ENCODE results near the gene NEGR1. TPM values are rescaled to one million over a fixed set of nuclear protein-coding genes. Genes with fewer than 3 reads are reported as not detected.

NEGR1 gene
- total RNA-seq, 1 donor from 2014 or later: 7.6 TPM

DNA sequence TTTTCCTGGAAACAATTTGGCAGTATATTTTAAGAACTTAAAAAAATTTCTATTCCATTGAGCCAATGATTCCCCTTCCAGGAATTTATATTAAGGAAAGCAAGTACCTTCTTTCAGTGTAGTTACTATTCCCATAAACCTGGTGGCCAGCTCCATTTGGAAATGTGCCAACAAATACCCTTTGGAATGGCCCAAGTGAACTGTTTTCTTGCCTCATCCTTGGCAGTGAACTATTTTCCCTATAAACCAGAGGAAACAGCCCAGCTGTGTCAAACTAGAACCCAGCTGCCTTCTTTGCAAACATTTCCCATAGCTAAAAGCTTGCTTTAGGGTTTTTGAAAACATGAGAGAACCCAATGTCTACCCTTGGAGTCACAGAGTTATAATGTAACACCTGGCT is 496.9 kb downstream of the NEGR1 start:
- Mint-ChIP-seq H3K36me3 (ENCODE audit: unreplicated experiment) (no peaks in the 10 kb centered on the region), H3K9me3 (ENCODE audit: unreplicated experiment) (no peaks in the 10 kb centered on the region), H3K4me1 (ENCODE audit: unreplicated experiment) (peaks cover 3% of the 10 kb centered on the region), H3K27ac (ENCODE audit: unreplicated experiment) (no peak overlapping the region), H3K27me3 (ENCODE audit: unreplicated experiment) (no peaks in the 10 kb centered on the region), H3K4me3 (ENCODE audit: unreplicated experiment) (no peak overlapping the region)
- TF ChIP-seq, protein P1, sequence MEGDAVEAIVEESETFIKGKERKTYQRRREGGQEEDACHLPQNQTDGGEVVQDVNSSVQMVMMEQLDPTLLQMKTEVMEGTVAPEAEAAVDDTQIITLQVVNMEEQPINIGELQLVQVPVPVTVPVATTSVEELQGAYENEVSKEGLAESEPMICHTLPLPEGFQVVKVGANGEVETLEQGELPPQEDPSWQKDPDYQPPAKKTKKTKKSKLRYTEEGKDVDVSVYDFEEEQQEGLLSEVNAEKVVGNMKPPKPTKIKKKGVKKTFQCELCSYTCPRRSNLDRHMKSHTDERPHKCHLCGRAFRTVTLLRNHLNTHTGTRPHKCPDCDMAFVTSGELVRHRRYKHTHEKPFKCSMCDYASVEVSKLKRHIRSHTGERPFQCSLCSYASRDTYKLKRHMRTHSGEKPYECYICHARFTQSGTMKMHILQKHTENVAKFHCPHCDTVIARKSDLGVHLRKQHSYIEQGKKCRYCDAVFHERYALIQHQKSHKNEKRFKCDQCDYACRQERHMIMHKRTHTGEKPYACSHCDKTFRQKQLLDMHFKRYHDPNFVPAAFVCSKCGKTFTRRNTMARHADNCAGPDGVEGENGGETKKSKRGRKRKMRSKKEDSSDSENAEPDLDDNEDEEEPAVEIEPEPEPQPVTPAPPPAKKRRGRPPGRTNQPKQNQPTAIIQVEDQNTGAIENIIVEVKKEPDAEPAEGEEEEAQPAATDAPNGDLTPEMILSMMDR (IDR thresholded peaks at IDR 0.05): no peak
- DNase-seq (ENCODE audit: extremely low spot score, unreplicated experiment): no peak

DNA sequence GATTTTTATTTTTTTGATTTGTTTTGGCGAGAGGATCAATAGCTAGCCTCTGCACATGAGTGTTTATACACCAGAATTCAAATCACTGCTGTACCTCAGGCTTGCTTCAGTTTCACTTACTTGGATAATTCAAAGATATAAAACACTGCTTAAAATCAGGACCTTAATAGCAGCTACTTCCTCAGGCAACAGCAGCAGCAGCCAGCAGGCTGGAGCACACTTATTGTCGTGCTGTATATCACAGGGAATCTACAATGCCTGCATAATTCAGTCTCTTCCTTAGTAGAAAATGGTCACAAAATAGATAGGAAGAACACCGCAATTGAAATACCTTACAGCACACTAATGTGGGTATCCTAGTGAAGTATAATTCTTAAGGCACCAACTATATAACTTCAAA is 497.3 kb downstream of the NEGR1 start:
- H3K4me3 Mint-ChIP-seq (ENCODE audit: unreplicated experiment): no peak overlapping the region
- H3K27ac Mint-ChIP-seq (ENCODE audit: unreplicated experiment): no peak overlapping the region
- H3K4me1 Mint-ChIP-seq (ENCODE audit: unreplicated experiment): peaks cover 3% of the 10 kb centered on the region
- H3K9me3 Mint-ChIP-seq (ENCODE audit: unreplicated experiment): no peaks in the 10 kb centered on the region
- DNase-seq (ENCODE audit: extremely low spot score, unreplicated experiment): no peak
- H3K27me3 Mint-ChIP-seq (ENCODE audit: unreplicated experiment): no peaks in the 10 kb centered on the region
- TF ChIP-seq, protein P1 (IDR thresholded peaks at IDR 0.05): no peak
- no peaks in the 10 kb centered on the region for H3K36me3 Mint-ChIP-seq (ENCODE audit: unreplicated experiment)

DNA sequence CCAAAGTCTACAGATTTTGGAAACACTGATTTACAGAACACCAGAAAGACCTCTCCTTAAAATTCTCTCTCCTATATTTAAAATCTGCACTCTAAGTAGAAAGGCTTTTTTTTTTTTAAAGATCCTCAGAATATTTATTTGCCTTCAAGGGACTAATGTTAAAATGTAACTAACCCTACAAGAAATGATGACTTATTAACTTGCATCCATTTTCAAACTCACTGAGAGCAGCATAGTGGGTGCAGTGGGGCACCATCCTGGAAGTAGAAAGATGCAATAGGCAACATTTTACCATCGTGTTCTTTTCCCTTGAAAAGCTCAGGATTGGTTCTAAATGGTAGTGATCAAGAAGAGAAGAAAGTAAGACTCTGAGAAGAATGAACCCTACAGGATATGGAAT is 498.1 kb downstream of the NEGR1 start:
- DNase-seq (ENCODE audit: extremely low spot score, unreplicated experiment): no peak
- Mint-ChIP-seq H3K27ac (ENCODE audit: unreplicated experiment) (no peak overlapping the region), H3K4me1 (ENCODE audit: unreplicated experiment) (peaks cover 3% of the 10 kb centered on the region), H3K27me3 (ENCODE audit: unreplicated experiment) (no peaks in the 10 kb centered on the region), H3K9me3 (ENCODE audit: unreplicated experiment) (no peaks in the 10 kb centered on the region), H3K4me3 (ENCODE audit: unreplicated experiment) (no peak overlapping the region), H3K36me3 (ENCODE audit: unreplicated experiment) (no peaks in the 10 kb centered on the region)
- TF ChIP-seq, protein P1 (IDR thresholded peaks at IDR 0.05): no peak

DNA sequence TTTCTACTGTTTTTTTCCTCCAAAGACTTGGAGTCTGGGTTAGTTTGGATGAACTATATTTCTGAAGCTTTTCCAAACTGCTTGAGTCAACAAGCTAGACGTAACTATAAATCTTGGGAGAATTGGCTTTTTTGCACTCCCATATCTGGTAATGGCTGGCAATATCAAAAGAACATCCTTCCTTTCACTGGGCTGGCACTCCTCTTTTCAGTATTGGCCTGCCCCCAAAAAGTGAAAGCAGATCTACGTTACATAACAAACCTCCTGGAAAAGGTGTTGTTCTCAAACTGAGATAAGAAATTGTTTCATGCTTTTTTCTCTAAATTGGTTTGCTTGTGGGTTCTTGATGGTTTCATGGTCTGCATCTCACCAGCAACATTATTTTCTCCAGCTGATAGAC is 499.3 kb downstream of the NEGR1 start:
- Mint-ChIP-seq H3K36me3 (ENCODE audit: unreplicated experiment) (no peaks in the 10 kb centered on the region), H3K27me3 (ENCODE audit: unreplicated experiment) (no peaks in the 10 kb centered on the region), H3K4me1 (ENCODE audit: unreplicated experiment) (peaks cover 3% of the 10 kb centered on the region), H3K27ac (ENCODE audit: unreplicated experiment) (no peak overlapping the region), H3K4me3 (ENCODE audit: unreplicated experiment) (no peak overlapping the region), H3K9me3 (ENCODE audit: unreplicated experiment) (no peaks in the 10 kb centered on the region)
- TF ChIP-seq, protein P1 (IDR thresholded peaks at IDR 0.05): no peak
- DNase-seq (ENCODE audit: extremely low spot score, unreplicated experiment): no peak

DNA sequence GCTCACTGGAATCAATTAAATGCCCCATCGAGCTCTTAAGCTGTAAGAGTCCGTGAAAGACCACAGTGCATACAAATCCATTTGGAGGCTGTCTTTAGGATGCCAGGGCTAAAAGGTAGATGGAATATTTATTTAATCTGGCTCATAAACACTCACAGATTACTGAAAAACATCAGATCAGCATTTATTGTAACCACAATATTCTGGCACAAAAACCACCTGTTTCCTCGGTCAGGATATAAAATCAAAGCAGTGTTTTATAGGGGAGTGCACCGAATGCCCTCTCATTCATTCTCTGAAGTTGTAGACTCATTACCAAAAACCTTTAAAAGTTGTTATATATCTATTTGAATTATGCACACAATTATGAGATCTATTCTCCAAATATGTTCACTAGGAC is 500.9 kb downstream of the NEGR1 start:
- Mint-ChIP-seq H3K27me3 (ENCODE audit: unreplicated experiment) (no peaks in the 10 kb centered on the region), H3K4me3 (ENCODE audit: unreplicated experiment) (no peak overlapping the region), H3K27ac (ENCODE audit: unreplicated experiment) (no peak overlapping the region), H3K9me3 (ENCODE audit: unreplicated experiment) (no peaks in the 10 kb centered on the region), H3K36me3 (ENCODE audit: unreplicated experiment) (no peaks in the 10 kb centered on the region), H3K4me1 (ENCODE audit: unreplicated experiment) (peaks cover 3% of the 10 kb centered on the region)
- TF ChIP-seq, protein P1 (IDR thresholded peaks at IDR 0.05): no peak
- no peak for DNase-seq (ENCODE audit: extremely low spot score, unreplicated experiment)
